HepG2 (cell line): ENCODE results near the gene MRPL10. TPM values are rescaled to one million over a fixed set of nuclear protein-coding genes. Genes with fewer than 3 reads are reported as not detected.
A peak's percentile ranks its signal among the peaks of the same experiment; 100 is the strongest.

Source experiments
- AGO1 ChIP-seq: fragments of 200-400 bp; formaldehyde crosslinking; IDR thresholded peaks from 2 replicates; pipeline ENCODE4 v1.6.1; 2017; ENCODE audit warnings: mild to moderate bottlenecking, low read depth, low read length, moderate library complexity; ENCODE audit not compliant: poor library complexity, severe bottlenecking
- ATF1 ChIP-seq: IDR thresholded peaks from 2 replicates; pipeline ENCODE4 v1.6.1; 2016; ENCODE audit warnings: mild to moderate bottlenecking, control low read depth
- ATF2 ChIP-seq: sonication (generic); formaldehyde crosslinking; IDR thresholded peaks from 2 replicates; pipeline ENCODE4 v1.4.0; 2020; ENCODE audit warnings: missing genetic modification reagents
- ATF7-NPFF ChIP-seq: sonication (generic); formaldehyde crosslinking; IDR thresholded peaks from 2 replicates; pipeline ENCODE4 v1.8.1; 2023; ENCODE audit warnings: mild to moderate bottlenecking, low read depth, missing genetic modification reagents, moderate library complexity
- BORCS8-MEF2B ChIP-seq: sonication (generic); formaldehyde crosslinking; IDR thresholded peaks from 2 replicates; pipeline ENCODE4 v1.8.0; 2022; ENCODE audit warnings: mild to moderate bottlenecking, missing genetic modification reagents
- FOXO4 ChIP-seq: sonication (generic); formaldehyde crosslinking; conservative IDR thresholded peaks from 2 replicates; pipeline ENCODE4 v1.8.1; 2023; ENCODE audit warnings: missing genetic modification reagents
- MED1 ChIP-seq: sonication (generic); formaldehyde crosslinking; IDR thresholded peaks from 2 replicates; pipeline ENCODE4 v1.4.0; 2020; ENCODE audit warnings: missing genetic modification reagents
- NKX3-1 ChIP-seq: sonication (generic); formaldehyde crosslinking; IDR thresholded peaks from 2 replicates; pipeline ENCODE4 v1.5.0; 2020; ENCODE audit warnings: missing genetic modification reagents
- RAD21 ChIP-seq: fragments of 450-650 bp; formaldehyde crosslinking; IDR thresholded peaks from 2 replicates; pipeline ENCODE4 v1.5.0; 2020; ENCODE audit warnings: mild to moderate bottlenecking
- RFXANK ChIP-seq: IDR thresholded peaks from 2 replicates; pipeline ENCODE4 v1.6.1; 2016
- RXRB ChIP-seq: IDR thresholded peaks from 2 replicates; pipeline ENCODE4 v1.6.1; 2016; ENCODE audit warnings: borderline replicate concordance, missing genetic modification reagents, missing compliant biosample characterization
- SMAD1 ChIP-seq: sonication (generic); formaldehyde crosslinking; IDR thresholded peaks from 2 replicates; pipeline ENCODE4 v1.4.0; 2020; ENCODE audit warnings: missing genetic modification reagents, low read depth, mild to moderate bottlenecking, borderline replicate concordance
- SRF ChIP-seq: IDR thresholded peaks from 2 replicates; pipeline ENCODE4 v1.6.1; 2011; ENCODE audit warnings: mild to moderate bottlenecking, low read depth, low read length, moderate library complexity
- ZC3H13 ChIP-seq: sonication (generic); formaldehyde crosslinking; IDR thresholded peaks from 2 replicates; pipeline ENCODE4 v1.8.1; 2023; ENCODE audit warnings: mild to moderate bottlenecking, missing genetic modification reagents, moderate library complexity
- ZFP36L1 ChIP-seq: sonication (generic); formaldehyde crosslinking; IDR thresholded peaks from 2 replicates; pipeline ENCODE4 v1.8.0; 2022; ENCODE audit warnings: mild to moderate bottlenecking, missing genetic modification reagents, moderate library complexity
- ZNF124 ChIP-seq: sonication (generic); formaldehyde crosslinking; IDR thresholded peaks from 2 replicates; pipeline ENCODE4 v1.4.0; 2020; ENCODE audit warnings: missing genetic modification reagents
- ZNF180 ChIP-seq: sonication (generic); formaldehyde crosslinking; IDR thresholded peaks from 2 replicates; pipeline ENCODE4 v1.4.0; 2020; ENCODE audit warnings: low read depth, missing genetic modification reagents, borderline replicate concordance
- ZNF235 ChIP-seq: sonication (generic); formaldehyde crosslinking; IDR thresholded peaks from 2 replicates; pipeline ENCODE4 v1.8.1; 2023; ENCODE audit warnings: mild to moderate bottlenecking, missing genetic modification reagents, borderline replicate concordance
- ZNF44 ChIP-seq: sonication (generic); formaldehyde crosslinking; IDR thresholded peaks from 2 replicates; pipeline ENCODE4 v1.5.1; 2020; ENCODE audit warnings: mild to moderate bottlenecking, missing genetic modification reagents
- ZNF446 ChIP-seq: sonication (generic); formaldehyde crosslinking; IDR thresholded peaks from 2 replicates; pipeline ENCODE4 v1.5.0; 2020; ENCODE audit warnings: mild to moderate bottlenecking, missing genetic modification reagents
- polyA plus RNA-seq, 8 experiments: library from polyadenylated mRNA; depleted of rRNA in 3 of 8; stranded (reverse) in 7 of 8; unstranded in 1 of 8; fragments of >200 nt; fragmentation: Illumina TruSeq in 4 of 8; extraction: Trizol in 4 of 8; gene quantifications; 2 replicates each; pipeline versions ENCODE4 v1.2.1 to v1.2.3, GENCODE V29; 2011 to 2016; ENCODE audit warnings: low read depth in 4 of 8, missing spikeins in 1 of 8, mixed read lengths in 1 of 8; ENCODE audit not compliant: insufficient read depth in 1 of 8
- total RNA-seq, 5 experiments: library from RNA; depleted of rRNA; stranded (reverse); fragments of >200 nt; fragmentation: Illumina TruSeq; extraction: Trizol; gene quantifications; 2 replicates each; pipeline ENCODE4 v1.2.3, GENCODE V29; 2016; ENCODE audit warnings: low read depth in 1 of 5
- TF ChIP-seq, protein P1 (sequence below): sonication (generic); formaldehyde crosslinking; IDR thresholded peaks from 2 replicates; pipeline ENCODE4 v1.9.0; 2021; ENCODE audit warnings: missing genetic modification reagents, borderline replicate concordance
- TF ChIP-seq, protein P2 (sequence below): sonication (generic); formaldehyde crosslinking; IDR thresholded peaks from 2 replicates; pipeline ENCODE4 v1.4.0; 2020; ENCODE audit warnings: mild to moderate bottlenecking, missing genetic modification reagents

Gene MRPL10
- total and polyA plus RNA-seq, 2 of the 13 experiments (the other 11 are each of a cell fraction or from before 2014, with no cell fraction given) = 56.7 to 149 TPM

DNA sequence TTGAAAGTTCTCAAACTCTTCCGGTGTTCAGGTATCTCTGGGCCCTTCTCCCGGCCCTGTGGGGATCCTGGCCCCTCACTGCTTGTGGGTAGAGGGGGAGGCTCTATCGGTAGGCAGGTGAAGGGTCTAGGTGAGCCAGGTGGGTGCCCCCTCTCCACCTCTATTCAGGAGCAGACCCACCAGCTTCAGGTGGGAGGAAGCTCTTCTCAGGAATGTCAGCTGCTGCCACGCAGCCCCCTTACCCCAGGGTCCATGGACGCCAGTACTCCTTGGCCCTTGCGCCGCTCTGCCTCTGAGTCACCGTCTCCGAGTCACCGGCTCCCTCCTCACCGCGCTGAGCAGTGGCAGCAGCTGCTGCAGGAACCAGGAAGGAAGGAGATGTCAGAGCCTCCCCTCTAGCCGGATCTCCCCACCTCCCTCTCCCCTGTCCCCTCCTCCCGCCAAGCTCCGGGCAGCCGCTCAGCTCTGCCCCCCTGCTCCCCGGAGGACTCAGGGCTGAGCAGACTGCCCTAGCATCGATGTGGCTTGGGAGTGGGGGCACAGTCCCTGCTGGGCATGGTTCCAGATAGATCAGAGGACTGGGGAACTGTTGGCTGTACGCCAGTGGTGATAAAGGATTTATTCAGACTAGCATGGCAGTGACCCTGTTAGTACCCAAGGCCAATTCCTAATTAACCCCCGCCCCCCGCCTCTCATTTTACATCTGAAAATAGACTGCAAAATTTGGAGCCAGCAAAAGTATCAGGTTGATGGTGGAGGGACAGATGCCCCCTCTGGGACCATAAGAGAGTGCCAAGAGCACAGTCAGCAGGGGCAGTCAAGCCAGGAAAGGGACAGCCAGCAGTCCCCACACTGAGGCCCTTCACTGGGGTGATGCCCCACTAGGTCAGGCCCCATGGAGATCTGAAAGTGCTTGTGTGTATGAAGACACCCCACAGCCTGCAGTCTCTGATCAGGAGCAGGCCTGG lies 9.6 kb downstream of the MRPL10 start, which contains the start of gene OSBPL7 (continued):
- TF ChIP-seq RAD21 (CRISPR knock-in tag) (no peak), BORCS8-MEF2B (CRISPR knock-in tag) (no peak; the same call in 1 of the 2 replicates), RXRB (peak; percentile 53), ATF1 (CRISPR knock-in tag) (no peak), RFXANK (CRISPR knock-in tag) (no peak), SMAD1 (no peak), ZNF446 (CRISPR knock-in tag) (no peak), ZNF44 (CRISPR knock-in tag) (no peak), ZNF235 (CRISPR knock-in tag) (no peak), ZNF124 (CRISPR knock-in tag) (no peak), AGO1 (no peak), ZNF180 (no peak), ZC3H13 (CRISPR knock-in tag) (no peak; the same call in 1 of the 2 replicates), ZFP36L1 (CRISPR knock-in tag) (no peak), ATF2 (CRISPR knock-in tag) (peak; percentile 57), MED1 (peak; percentile 22; the same call in 1 of the 2 replicates), SRF (no peak), ATF7-NPFF (no peak; the same call in 1 of the 2 replicates), NKX3-1 (CRISPR knock-in tag) (no peak), FOXO4 (no peak)
- TF ChIP-seq, protein P1, sequence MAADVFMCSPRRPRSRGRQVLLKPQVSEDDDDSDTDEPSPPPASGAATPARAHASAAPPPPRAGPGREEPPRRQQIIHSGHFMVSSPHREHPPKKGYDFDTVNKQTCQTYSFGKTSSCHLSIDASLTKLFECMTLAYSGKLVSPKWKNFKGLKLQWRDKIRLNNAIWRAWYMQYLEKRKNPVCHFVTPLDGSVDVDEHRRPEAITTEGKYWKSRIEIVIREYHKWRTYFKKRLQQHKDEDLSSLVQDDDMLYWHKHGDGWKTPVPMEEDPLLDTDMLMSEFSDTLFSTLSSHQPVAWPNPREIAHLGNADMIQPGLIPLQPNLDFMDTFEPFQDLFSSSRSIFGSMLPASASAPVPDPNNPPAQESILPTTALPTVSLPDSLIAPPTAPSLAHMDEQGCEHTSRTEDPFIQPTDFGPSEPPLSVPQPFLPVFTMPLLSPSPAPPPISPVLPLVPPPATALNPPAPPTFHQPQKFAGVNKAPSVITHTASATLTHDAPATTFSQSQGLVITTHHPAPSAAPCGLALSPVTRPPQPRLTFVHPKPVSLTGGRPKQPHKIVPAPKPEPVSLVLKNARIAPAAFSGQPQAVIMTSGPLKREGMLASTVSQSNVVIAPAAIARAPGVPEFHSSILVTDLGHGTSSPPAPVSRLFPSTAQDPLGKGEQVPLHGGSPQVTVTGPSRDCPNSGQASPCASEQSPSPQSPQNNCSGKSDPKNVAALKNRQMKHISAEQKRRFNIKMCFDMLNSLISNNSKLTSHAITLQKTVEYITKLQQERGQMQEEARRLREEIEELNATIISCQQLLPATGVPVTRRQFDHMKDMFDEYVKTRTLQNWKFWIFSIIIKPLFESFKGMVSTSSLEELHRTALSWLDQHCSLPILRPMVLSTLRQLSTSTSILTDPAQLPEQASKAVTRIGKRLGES (CRISPR knock-in tag) = no peak
- TF ChIP-seq, protein P2, sequence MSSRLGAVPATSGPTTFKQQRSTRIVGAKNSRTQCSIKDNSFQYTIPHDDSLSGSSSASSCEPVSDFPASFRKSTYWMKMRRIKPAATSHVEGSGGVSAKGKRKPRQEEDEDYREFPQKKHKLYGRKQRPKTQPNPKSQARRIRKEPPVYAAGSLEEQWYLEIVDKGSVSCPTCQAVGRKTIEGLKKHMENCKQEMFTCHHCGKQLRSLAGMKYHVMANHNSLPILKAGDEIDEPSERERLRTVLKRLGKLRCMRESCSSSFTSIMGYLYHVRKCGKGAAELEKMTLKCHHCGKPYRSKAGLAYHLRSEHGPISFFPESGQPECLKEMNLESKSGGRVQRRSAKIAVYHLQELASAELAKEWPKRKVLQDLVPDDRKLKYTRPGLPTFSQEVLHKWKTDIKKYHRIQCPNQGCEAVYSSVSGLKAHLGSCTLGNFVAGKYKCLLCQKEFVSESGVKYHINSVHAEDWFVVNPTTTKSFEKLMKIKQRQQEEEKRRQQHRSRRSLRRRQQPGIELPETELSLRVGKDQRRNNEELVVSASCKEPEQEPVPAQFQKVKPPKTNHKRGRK (CRISPR knock-in tag) = no peak
